Esophagus (tissue), 2 donors: ENCODE data around the gene MGAT5B. TPM values are rescaled to one million over a fixed set of nuclear protein-coding genes. Genes with fewer than 3 reads are reported as not detected.

Experiments
- H3K27ac ChIP-seq, 2 donors: one replicate each; pipeline ENCODE4 v1.5.1; 2013; ENCODE audit warnings: low read depth in 2 of 2, mild to moderate bottlenecking in 2 of 2, inconsistent platforms in 1 of 2, low read length in 1 of 2, moderate library complexity in 1 of 2
- H3K27me3 ChIP-seq, 2 donors: one replicate each; pipeline ENCODE4 v1.6.1; 2013; ENCODE audit warnings: low read length in 2 of 2, control low read depth in 1 of 2, mild to moderate bottlenecking in 1 of 2; ENCODE audit not compliant: insufficient read depth in 2 of 2, control insufficient read depth in 1 of 2
- H3K36me3 ChIP-seq, 2 donors: one replicate each; pipeline ENCODE4 v1.6.1; 2013; ENCODE audit warnings: low read length in 1 of 2; ENCODE audit not compliant: control insufficient read depth in 2 of 2, insufficient read depth in 2 of 2
- H3K4me1 ChIP-seq, 2 donors: one replicate each; pipeline ENCODE4 v1.6.1; 2013; ENCODE audit warnings: low read length in 1 of 2; ENCODE audit not compliant: control insufficient read depth in 2 of 2, insufficient read depth in 2 of 2
- H3K4me3 ChIP-seq, 2 donors: one replicate each; pipeline ENCODE4 v1.5.1; 2013; ENCODE audit warnings: low read length in 2 of 2, mild to moderate bottlenecking in 2 of 2, low read depth in 1 of 2, moderate library complexity in 1 of 2
- H3K9me3 ChIP-seq, 2 donors: one replicate each; pipeline ENCODE4 v1.6.1; 2013; ENCODE audit warnings: mild to moderate bottlenecking in 2 of 2, low read depth in 1 of 2, low read length in 1 of 2, moderate library complexity in 1 of 2; ENCODE audit not compliant: control insufficient read depth in 2 of 2, insufficient read depth in 1 of 2
- WGBS, 2 donors: extraction: QIAGEN DNeasy Blood & Tissue Kit; methylation state at CpG; one replicate each; pipeline ENCODE4 v1.1.7; 2013; 5-methylcytosine and 5-hydroxymethylcytosine counted together
- polyA plus RNA-seq, 2 donors: library from polyadenylated mRNA; stranded (reverse); fragments of 200-250 nt; gene quantifications; one replicate each; pipeline ENCODE4 v1.2.3, GENCODE V29; 2013
- donor health status: healthy with polysubstance abuse.
- donor health status: Bipolar disorder and iron deficiency.

The MGAT5B gene
- polyA plus RNA-seq, 2 donors = 0.18 to 0.24 TPM

- WGBS, 2 donors = 78 to 82% methylated on average over 4 of the region's 4 CpGs
- H3K4me1 ChIP-seq = no peaks in the 10 kb centered on the region
- H3K27me3 ChIP-seq = no peaks in the 10 kb centered on the region
- no peak overlapping the region for H3K27ac ChIP-seq
- H3K36me3 ChIP-seq = no peaks in the 10 kb centered on the region
- no peaks in the 10 kb centered on the region for H3K9me3 ChIP-seq
- H3K4me3 ChIP-seq = no peak overlapping the region
These were observed 59.8 kb downstream of the MGAT5B start for GRCh38 chr17:76927982-76928381.

- Histone ChIP-seq H3K36me3 (no peaks in the 10 kb centered on the region), H3K4me1 (no peaks in the 10 kb centered on the region), H3K27me3 (no peaks in the 10 kb centered on the region), H3K9me3 (no peaks in the 10 kb centered on the region), H3K4me3 (no peak overlapping the region), H3K27ac (no peak overlapping the region)
- WGBS, 2 donors = 85 to 88% methylated on average over 3 of the region's 3 CpGs
These were observed 60.9 kb downstream of the MGAT5B start for GRCh38 chr17:76929148-76929547.

GRCh38 chr17:76929601-76930000 is 61.4 kb downstream of the MGAT5B start:
- WGBS, 2 donors = 60 to 72% methylated on average over 2 of the region's 2 CpGs
- H3K27ac ChIP-seq = no peak overlapping the region
- no peaks in the 10 kb centered on the region for H3K27me3 ChIP-seq
- no peaks in the 10 kb centered on the region for H3K36me3 ChIP-seq
- no peaks in the 10 kb centered on the region for H3K9me3 ChIP-seq
- no peak overlapping the region for H3K4me3 ChIP-seq
- no peaks in the 10 kb centered on the region for H3K4me1 ChIP-seq

GRCh38 chr17:76930107-76930506 is 61.9 kb downstream of the MGAT5B start:
- 65 to 74% methylated on average over 6 of the region's 6 CpGs for WGBS, 2 donors
- H3K27me3 ChIP-seq = no peaks in the 10 kb centered on the region

GRCh38 chr17:76932402-76933333 is 64.5 kb downstream of the MGAT5B start:
- WGBS, 2 donors = 76 to 86% methylated on average over 36 of the region's 36 CpGs
- no peaks in the 10 kb centered on the region for H3K9me3 ChIP-seq
- no peak overlapping the region for H3K4me3 ChIP-seq
- no peaks in the 10 kb centered on the region for H3K36me3 ChIP-seq
- H3K4me1 ChIP-seq = no peaks in the 10 kb centered on the region
- no peaks in the 10 kb centered on the region for H3K27me3 ChIP-seq
- no peak overlapping the region for H3K27ac ChIP-seq

More at GRCh38 chr17:76930107-76930506, 61.9 kb downstream of the MGAT5B start:
- Histone ChIP-seq H3K4me3 (no peak overlapping the region), H3K27ac (no peak overlapping the region), H3K4me1 (no peaks in the 10 kb centered on the region), H3K9me3 (no peaks in the 10 kb centered on the region), H3K36me3 (no peaks in the 10 kb centered on the region)

- no peaks in the 10 kb centered on the region for H3K36me3 ChIP-seq
- no peak overlapping the region for H3K27ac ChIP-seq
- no peaks in the 10 kb centered on the region for H3K27me3 ChIP-seq
- no peak overlapping the region for H3K4me3 ChIP-seq
- no peaks in the 10 kb centered on the region for H3K4me1 ChIP-seq
- 49 to 59% methylated on average over 12 of the region's 12 CpGs for WGBS, 2 donors
- no peaks in the 10 kb centered on the region for H3K9me3 ChIP-seq
These were observed 66.5 kb downstream of the MGAT5B start for GRCh38 chr17:76934561-76935320.

- Histone ChIP-seq H3K9me3 (no peaks in the 10 kb centered on the region), H3K27ac (no peak overlapping the region), H3K27me3 (no peaks in the 10 kb centered on the region), H3K36me3 (no peaks in the 10 kb centered on the region), H3K4me3 (no peak overlapping the region), H3K4me1 (no peaks in the 10 kb centered on the region)
- WGBS, 2 donors = 67 to 70% methylated on average over 3 of the region's 3 CpGs
These were observed 67.1 kb downstream of the MGAT5B start for GRCh38 chr17:76935331-76935730.

GRCh38 chr17:76937238-76937637 is 69.0 kb downstream of the MGAT5B start:
- Histone ChIP-seq H3K4me1 (no peaks in the 10 kb centered on the region), H3K9me3 (no peaks in the 10 kb centered on the region), H3K27me3 (no peaks in the 10 kb centered on the region), H3K4me3 (no peak overlapping the region), H3K36me3 (no peaks in the 10 kb centered on the region), H3K27ac (no peak overlapping the region)
- WGBS, 2 donors = 89 to 95% methylated on average over 2 of the region's 2 CpGs

GRCh38 chr17:76938009-76938408 is 69.8 kb downstream of the MGAT5B start:
- Histone ChIP-seq H3K36me3 (no peaks in the 10 kb centered on the region), H3K27ac (no peak overlapping the region), H3K4me3 (no peak overlapping the region), H3K4me1 (no peaks in the 10 kb centered on the region), H3K9me3 (no peaks in the 10 kb centered on the region), H3K27me3 (no peaks in the 10 kb centered on the region)
- 84 to 88% methylated on average over 10 of the region's 10 CpGs for WGBS, 2 donors
